GM12892 (cell line): ENCODE results near the gene TMEM170A.

ENCODE experiments used
- POLR2A ChIP-seq: IDR thresholded peaks from 2 replicates; pipeline ENCODE4 v1.6.1; 2011; ENCODE audit warnings: low read depth, low read length, control low read depth
- POLR2AphosphoS5 ChIP-seq: IDR thresholded peaks from 2 replicates; pipeline ENCODE4 v1.6.1; 2011; ENCODE audit warnings: low read depth, low read length, control low read depth
- TAF1 ChIP-seq: IDR thresholded peaks from 2 replicates; pipeline ENCODE4 v1.6.1; 2011; ENCODE audit warnings: low read depth, mild to moderate bottlenecking, control low read depth, low read length, borderline replicate concordance

DNA sequence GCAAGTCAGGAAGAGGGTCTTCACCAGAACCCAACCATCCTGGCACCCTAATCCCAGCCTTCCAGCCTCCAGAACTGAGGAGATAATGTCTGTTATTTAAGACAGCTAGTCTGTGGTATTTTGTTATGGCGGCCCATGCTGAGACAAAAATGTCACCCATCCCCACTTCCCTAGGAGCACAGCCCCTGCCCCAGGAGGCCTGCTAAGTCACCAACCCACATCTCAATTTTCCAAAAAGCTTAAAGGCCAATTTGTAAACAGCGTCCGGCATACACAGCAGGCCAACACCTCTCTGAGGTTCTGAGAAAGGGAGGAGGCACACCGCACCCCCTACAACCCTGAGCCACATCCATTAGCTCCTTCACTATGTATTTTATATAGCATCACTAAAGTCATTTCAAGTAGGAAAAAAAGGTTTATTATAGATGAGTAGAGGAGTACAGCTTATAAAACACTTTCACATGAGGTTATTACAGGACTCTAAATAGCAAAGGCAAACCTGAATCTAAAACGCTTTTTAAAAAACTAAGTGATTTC lies 6.9 kb downstream of the TMEM170A start:
- TF ChIP-seq POLR2AphosphoS5 (no peak), POLR2A (no peak), TAF1 (no peak)
